Measurements from ENCODE around the gene VASP. TPM values are rescaled to one million over a fixed set of nuclear protein-coding genes. Genes with fewer than 3 reads are reported as not detected.

The VASP gene
- total and polyA plus RNA-seq, 2 of the 13 experiments (the other 11 are each of a cell fraction or from before 2014, with no cell fraction given) = 41.8 to 67.1 TPM

GRCh38 chr19:45518469-45518826 is 11.2 kb downstream of the VASP start:
- CTCF ChIA-PET (ENCODE audit: low intra/inter-chr PET ratio, low total read pairs) = no interaction called here
- ATAC-seq = no peak
- H3K79me2 ChIP-seq (ENCODE audit: insufficient read depth, low read length) = peaks cover 15% of the 10 kb centered on the region
- TF ChIP-seq ETV6 (CRISPR knock-in tag; conservative IDR thresholded peaks at IDR 0.05) (no peak), MZF1 (CRISPR knock-in tag; IDR thresholded peaks at IDR 0.05; ENCODE audit: borderline replicate concordance) (no peak), SALL1 (CRISPR knock-in tag; IDR thresholded peaks at IDR 0.05) (0 out of 2 replicates have a peak, but pooled peaks have one; percentile 36), REST (IDR thresholded peaks at IDR 0.05; ENCODE audit: borderline replicate concordance in 1 of 2, low read depth in 1 of 2, low read length in 2 of 2) (no peak), BRD4 (CRISPR knock-in tag; IDR thresholded peaks at IDR 0.05) (no peak), ZMYM3 (CRISPR knock-in tag; IDR thresholded peaks at IDR 0.05) (peak; percentile 68), ZBTB3 (CRISPR knock-in tag; IDR thresholded peaks at IDR 0.05; ENCODE audit: borderline replicate concordance, low read depth) (no peak), ZNF230 (CRISPR knock-in tag; IDR thresholded peaks at IDR 0.05) (no peak), ZNF441 (CRISPR knock-in tag; IDR thresholded peaks at IDR 0.05; ENCODE audit: borderline replicate concordance) (peak; percentile 95), ZNF430 (CRISPR knock-in tag; IDR thresholded peaks at IDR 0.05) (no peak), CHD2 (IDR thresholded peaks at IDR 0.05; ENCODE audit: low read depth, low read length) (no peak), RARG (CRISPR knock-in tag; IDR thresholded peaks at IDR 0.05; ENCODE audit: low read depth) (no peak), ZNF296 (CRISPR knock-in tag; conservative IDR thresholded peaks at IDR 0.05) (no peak), HNRNPLL (IDR thresholded peaks at IDR 0.05; ENCODE audit: low read depth, low read length, poor library complexity, severe bottlenecking) (no peak), ZFP41 (CRISPR knock-in tag; IDR thresholded peaks at IDR 0.05; ENCODE audit: borderline replicate concordance) (no peak), FOXA1 (IDR thresholded peaks at IDR 0.05) (no peak), FOXA1 (CRISPR knock-in tag; IDR thresholded peaks at IDR 0.05) (no peak), HDAC1 (CRISPR knock-in tag; IDR thresholded peaks at IDR 0.05) (no peak), JUN (CRISPR knock-in tag; IDR thresholded peaks at IDR 0.05) (no peak), ZNF362 (CRISPR knock-in tag; IDR thresholded peaks at IDR 0.05; ENCODE audit: borderline replicate concordance) (peak; percentile 80; the same call in 1 of the 2 replicates), ZBTB38 (CRISPR knock-in tag; IDR thresholded peaks at IDR 0.05) (peak; percentile 85)
- TF ChIP-seq, protein P1, sequence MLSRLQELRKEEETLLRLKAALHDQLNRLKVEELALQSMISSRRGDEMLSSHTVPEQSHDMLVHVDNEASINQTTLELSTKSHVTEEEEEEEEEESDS (CRISPR knock-in tag; IDR thresholded peaks at IDR 0.05; ENCODE audit: borderline replicate concordance) = no peak

More at GRCh38 chr19:45518469-45518826, 11.2 kb downstream of the VASP start:
- Histone ChIP-seq H3K27ac (ENCODE audit: extremely low read length, insufficient read depth, low read length) (peak overlapping the region; percentile 43), H3K9ac (ENCODE audit: insufficient read depth, low read depth, low read length) (no peak overlapping the region), H3K4me1 (ENCODE audit: insufficient read depth, low read length) (peaks cover 50% of the 10 kb centered on the region), H4K20me1 (ENCODE audit: insufficient read depth, low read length) (peaks cover 5% of the 10 kb centered on the region), H3K4me2 (ENCODE audit: low read depth, low read length) (peak overlapping the region; percentile 18; the same call in 1 of the 2 replicates), H3K27me3 (ENCODE audit: control insufficient read depth in 1 of 2, insufficient read depth in 2 of 2, low read length in 2 of 2) (no peaks in the 10 kb centered on the region), H3K9me3 (ENCODE audit: low read length) (no peaks in the 10 kb centered on the region), H2AFZ (ENCODE audit: low read length) (no peak overlapping the region), H3K4me3 (replicated peaks in 1 of 3; ENCODE audit: insufficient read depth in 1 of 3, low read depth in 2 of 3, low read length in 3 of 3) (no peak overlapping the region), H3K36me3 (replicated peaks in 1 of 2; ENCODE audit: control insufficient read depth in 1 of 2, insufficient read depth in 2 of 2, low read length in 2 of 2) (peaks cover 22 to 41% of the 10 kb centered on the region in 2 experiments; a peak in 4 of 5 replicates)
- POLR2A ChIA-PET = no interaction called here
- in situ Hi-C loops (cut with HindIII; ENCODE audit: extremely low pct_ligation_motif_present, low pct_unique_long_range_greater_than_20kb) (no loop called here), intact Hi-C loops (cut with micrococcal nuclease; ENCODE audit: unreplicated experiment) (no loop called here)
- WGBS (ENCODE audit: low lambda C conversion rate) = 38% methylated on average over 7 of the region's 7 CpGs
- no peak for DNase-seq (ENCODE audit: low spot score)
- BruUV-seq (replicated peaks) = no TSS peak
- peak; percentile 52 for FAIRE-seq
